GM12872 (cell line): Measurements from ENCODE around the gene KCNG2.

Experiments used
- CTCF ChIP-seq: IDR thresholded peaks from 3 replicates; pipeline ENCODE4 v1.5.1; 2011; ENCODE audit warnings: low read depth, mild to moderate bottlenecking, low read length, moderate library complexity; ENCODE audit not compliant: insufficient read depth

KCNG2 gene

GRCh38 chr18:79936641-79937040, 138.9 kb downstream of the KCNG2 start:
- TF ChIP-seq CTCF = no peak

- TF ChIP-seq CTCF = no peak
Measured at GRCh38 chr18:79937103-79937860, 139.5 kb downstream of the KCNG2 start.

- no peak for TF ChIP-seq CTCF
Measured at GRCh38 chr18:79938196-79938595, 140.5 kb downstream of the KCNG2 start.

GRCh38 chr18:79939096-79939495, 141.4 kb downstream of the KCNG2 start:
- no peak for TF ChIP-seq CTCF

- no peak for TF ChIP-seq CTCF
Measured at GRCh38 chr18:79940126-79940813, 142.5 kb downstream of the KCNG2 start.

- TF ChIP-seq CTCF = no peak
Measured at GRCh38 chr18:79940814-79941472, 143.2 kb downstream of the KCNG2 start.

- no peak for TF ChIP-seq CTCF
Measured at GRCh38 chr18:79941473-79942119, 143.9 kb downstream of the KCNG2 start.
